Measurements from ENCODE around the gene OR6C68.
"Not testable (repeated sequence)": the region's sequence is repeated elsewhere in the genome, so short reads cannot be mapped to it uniquely, and the experiment has no call there.

Gene OR6C68

DNA sequence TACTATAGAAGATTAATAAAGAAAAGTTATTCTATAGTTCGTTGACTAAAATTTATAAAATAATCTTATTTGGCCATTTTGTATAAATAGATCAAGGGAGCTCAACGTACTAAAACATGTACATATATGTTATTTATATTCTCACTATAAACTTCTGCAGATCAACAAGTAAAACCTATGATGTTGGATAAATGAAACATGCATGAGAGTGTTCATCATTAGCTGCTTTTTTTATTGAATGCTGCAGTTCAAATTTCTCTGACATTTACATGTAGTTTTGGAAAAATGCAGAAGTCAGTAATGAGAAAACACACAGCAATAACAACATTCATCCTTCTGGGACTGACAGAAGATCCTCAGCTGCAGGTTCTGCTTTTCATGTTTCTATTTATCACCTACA lies at the start of gene OR6C68:
Gene OR6C68, plus strand, starts transcription at position 301 of the 400 bp plus-strand sequence. Its CDS starts 0 bp downstream, at position 301.
- in situ Hi-C loops (cut with HindIII; ENCODE audit: low sequenced_read_pairs): no loop called here

DNA sequence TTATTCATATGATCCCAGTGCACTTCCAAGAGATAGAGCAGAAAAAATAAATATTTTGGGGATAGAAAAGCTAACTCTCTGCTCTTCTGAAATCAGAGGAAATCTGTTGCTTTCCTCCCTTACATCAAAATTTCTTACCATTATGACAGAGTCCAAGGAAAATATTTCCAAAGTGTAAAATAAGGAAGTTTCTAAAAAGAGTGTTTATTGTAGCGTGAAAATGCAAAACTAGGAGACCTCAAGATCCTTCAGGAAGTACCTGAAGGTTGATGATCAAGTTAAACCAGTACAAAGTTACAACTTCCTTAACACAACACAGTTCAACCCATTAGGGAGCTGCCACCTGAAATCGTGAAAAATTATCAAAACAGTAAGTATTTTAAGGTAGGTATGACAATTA lies 48.4 kb upstream of the OR6C68 start, which contains the start of gene OR6C2:
Gene OR6C2, plus strand, starts transcription at position 301 of the 400 bp plus-strand sequence. CDS start 8,138 bp downstream, outside the sequence.
- in situ Hi-C loops (cut with HindIII; ENCODE audit: low sequenced_read_pairs): no loop called here

DNA sequence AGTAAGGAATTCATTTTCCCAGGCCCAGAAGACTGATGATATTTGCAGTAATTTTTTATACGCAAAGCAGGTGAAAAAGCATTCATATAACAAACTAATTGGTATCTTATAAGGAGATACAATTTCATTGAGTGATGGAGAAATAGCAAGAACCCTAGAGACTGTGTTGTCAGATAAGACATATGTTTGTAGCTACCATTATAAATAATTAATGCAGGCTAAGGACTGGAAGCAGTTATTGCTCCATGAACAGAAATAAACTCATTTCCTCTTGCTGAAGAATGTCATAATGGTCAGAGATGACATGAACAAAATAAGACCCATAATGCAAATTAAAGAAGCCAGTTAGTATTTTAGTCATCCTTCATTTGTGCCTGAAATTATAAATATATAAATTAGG lies 46.8 kb upstream of the OR6C68 start:
- in situ Hi-C loops (cut with HindIII; ENCODE audit: low sequenced_read_pairs): no loop called here

DNA sequence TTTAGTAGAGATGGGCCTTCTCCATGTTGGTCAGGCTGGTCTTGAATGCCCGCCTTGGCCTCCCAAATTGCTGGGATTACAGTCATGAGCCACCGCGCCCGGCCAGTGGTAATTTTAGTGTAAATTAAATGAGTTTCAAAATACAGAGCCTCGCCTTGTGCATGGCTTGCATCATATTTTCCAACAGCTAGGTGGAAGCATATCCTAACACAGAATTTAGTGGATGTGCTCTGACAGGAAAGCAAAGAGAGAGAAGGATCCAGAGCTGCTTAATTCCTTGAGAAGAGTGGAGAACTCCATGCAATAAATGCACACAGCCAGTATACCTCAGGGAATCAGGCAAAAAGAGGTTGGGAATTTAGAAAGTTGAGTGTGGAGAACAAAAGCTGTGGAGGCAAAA lies 45.9 kb upstream of the OR6C68 start:
- in situ Hi-C loops (cut with HindIII; ENCODE audit: low sequenced_read_pairs): no loop called here

DNA sequence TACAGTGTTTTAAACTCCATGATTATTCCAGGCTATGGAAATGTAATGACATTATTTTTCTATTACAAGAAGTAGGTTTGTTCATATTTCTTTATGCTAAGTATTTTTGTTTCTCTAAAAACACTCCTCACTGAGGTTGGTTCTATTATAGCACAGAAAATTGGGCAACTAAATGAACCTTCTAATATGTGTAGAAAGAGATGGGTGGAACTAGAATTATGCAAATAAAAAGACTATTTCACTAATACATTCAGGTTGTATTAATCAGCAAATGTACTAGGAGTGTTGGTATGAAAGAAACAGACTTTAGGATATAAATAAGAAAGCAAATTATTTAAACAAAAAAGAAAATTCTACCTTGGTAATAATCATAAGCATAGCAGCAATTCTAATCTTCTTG lies 43.4 kb upstream of the OR6C68 start:
- in situ Hi-C loops (cut with HindIII; ENCODE audit: low sequenced_read_pairs): no loop called here

DNA sequence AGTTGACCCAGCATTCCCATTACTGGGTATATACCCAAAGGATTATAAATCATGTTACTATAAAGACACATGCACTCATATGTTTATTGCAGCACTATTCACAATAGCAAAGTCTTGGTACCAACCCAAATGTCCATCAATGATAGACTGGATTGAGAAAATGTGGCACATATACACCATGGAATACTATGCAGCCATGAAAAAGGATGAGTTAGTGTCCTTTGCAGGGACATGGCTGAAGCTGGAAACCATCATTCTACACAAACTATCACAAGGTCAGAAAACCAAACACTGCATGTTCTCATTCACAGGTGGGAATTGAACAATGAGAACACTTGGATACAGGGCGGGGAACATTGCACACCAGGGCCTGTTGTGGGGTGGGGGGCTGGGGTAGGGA lies 27.3 kb upstream of the OR6C68 start:
- in situ Hi-C loops (cut with HindIII; ENCODE audit: low sequenced_read_pairs): not testable (repeated sequence)

DNA sequence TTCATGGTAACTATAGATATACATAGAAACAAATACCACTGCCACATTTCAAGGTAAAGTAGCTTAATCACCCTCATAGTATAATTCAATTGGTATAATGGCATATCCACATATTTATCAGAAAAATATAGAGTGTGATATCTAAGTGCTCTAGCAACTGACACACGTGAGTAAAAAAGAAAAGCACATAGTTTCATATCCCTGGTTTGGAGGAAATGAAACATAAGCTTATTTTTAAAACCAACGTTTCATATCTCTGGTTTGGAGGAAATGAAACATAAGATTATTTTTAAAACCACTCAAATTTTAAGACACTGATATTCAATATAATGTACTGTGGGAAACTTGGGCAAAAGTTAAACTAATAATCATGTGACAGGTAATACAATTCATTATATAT lies 24.3 kb upstream of the OR6C68 start:
- in situ Hi-C loops (cut with HindIII; ENCODE audit: low sequenced_read_pairs): no loop called here

DNA sequence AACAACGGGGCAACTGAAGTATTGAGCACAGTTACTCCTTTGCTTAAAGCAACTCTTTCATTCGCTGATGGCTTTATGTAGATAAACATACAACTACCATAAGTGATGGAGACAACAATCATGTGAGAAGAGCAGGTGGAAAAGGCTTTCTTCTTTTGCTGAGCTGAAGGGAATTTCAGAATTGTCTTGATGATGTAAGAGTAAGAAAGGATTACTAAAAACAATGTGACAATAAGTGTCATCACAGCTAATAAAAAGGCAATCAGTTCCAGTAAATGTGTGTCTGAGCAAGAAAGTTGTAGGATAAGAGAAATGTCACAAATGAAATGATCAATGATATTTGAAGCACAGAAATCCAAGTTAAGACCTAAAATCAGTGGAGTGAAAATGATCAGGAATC lies 22.9 kb upstream of the OR6C68 start:
- in situ Hi-C loops (cut with HindIII; ENCODE audit: low sequenced_read_pairs): no loop called here

DNA sequence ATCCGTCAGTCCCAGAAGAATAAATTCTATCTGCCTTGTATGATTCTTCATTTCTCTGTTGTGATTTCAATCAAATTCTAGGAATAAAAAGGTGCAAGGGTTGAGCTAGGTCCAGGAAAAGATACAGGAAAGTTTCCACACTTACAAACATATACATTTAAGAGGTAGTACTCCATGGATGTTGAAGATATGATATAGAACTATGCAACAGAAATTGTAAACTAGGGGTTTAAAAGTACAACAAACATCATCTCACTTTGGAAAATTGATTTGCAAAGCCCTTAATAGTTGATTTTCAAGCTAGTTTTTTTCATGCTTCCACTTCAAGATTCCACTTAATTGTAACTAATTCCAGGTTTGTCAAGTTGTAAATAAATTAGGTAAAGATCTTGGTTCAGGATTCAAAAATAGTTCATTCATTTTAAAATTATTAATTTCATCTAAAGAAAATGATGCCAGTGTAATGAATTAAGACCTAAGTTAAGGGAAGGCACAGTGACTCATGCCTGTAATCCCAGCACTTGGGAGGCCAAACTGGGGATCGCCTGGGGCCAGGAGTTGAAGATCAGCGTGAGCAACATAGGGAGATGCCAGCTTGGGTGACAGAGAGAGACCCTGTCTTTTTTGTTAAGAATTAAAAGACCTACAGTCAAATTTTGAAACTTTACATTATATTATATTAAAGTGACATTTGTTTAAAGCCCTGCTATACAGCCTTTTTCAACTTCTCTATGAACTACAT lies 21.9 kb upstream of the OR6C68 start, which contains the start of gene OR6C70:
Gene OR6C70, minus strand, starts transcription at position 51 of the 742 bp plus-strand sequence. Its CDS starts 0 bp downstream, at position 51.
- in situ Hi-C loops (cut with HindIII; ENCODE audit: low sequenced_read_pairs): no loop called here

DNA sequence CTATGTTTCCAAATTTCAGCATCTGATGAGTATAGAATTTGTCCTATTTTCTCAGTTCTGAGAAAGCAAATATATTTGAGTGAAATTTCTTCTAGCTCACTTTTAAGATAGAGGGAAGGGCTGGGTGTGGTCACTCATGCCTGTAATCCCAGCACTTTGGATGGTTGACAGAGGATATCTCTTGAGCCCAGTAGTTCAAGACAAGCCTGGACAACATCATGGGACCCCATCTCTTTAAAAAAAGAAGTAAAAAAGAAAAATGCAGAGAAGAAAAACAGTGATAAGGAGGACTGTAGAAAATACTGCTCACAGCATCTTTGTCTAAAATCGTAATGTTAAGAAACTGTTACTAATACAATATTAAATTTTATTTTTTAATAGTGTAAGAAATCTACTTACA lies 19.9 kb upstream of the OR6C68 start:
- in situ Hi-C loops (cut with HindIII; ENCODE audit: low sequenced_read_pairs): no loop called here

DNA sequence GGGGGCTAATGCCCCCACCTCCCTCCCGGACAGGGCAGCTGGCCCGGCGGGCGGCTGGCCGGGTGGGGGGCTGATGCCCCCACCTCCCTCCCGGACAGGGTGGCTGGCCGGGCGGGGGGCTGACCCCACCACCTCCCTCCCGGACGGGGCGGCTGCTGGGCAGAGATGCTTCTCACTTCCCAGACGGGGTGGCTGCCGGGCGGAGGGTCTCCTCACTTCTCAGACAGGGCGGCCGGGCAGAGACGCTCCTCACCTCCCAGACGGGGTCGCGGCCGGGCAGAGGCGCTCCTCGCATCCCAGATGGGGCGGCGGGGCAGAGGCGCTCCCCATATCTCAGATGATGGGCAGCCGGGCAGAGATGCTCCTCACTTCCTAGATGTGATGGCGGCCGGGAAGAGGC lies 13.0 kb upstream of the OR6C68 start:
- in situ Hi-C loops (cut with HindIII; ENCODE audit: low sequenced_read_pairs): not testable (repeated sequence)

DNA sequence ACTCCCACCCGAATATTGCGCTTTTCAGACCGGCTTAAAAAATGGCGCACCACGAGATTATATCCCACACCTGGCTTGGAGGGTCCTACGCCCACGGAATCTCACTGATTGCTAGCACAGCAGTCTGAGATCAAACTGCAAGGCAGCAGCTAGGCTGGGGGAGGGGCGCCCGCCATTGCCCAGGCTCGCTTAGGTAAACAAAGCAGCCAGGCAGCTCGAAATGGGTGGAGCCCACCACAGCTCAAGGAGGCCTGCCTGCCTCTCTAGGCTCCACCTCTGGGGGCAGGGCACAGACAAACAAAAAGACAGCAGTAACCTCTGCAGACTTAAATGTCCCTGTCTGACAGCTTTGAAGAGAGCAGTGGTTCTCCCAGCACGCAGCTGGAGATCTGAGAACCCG lies 7.9 kb upstream of the OR6C68 start:
- in situ Hi-C loops (cut with HindIII; ENCODE audit: low sequenced_read_pairs): not testable (repeated sequence)

DNA sequence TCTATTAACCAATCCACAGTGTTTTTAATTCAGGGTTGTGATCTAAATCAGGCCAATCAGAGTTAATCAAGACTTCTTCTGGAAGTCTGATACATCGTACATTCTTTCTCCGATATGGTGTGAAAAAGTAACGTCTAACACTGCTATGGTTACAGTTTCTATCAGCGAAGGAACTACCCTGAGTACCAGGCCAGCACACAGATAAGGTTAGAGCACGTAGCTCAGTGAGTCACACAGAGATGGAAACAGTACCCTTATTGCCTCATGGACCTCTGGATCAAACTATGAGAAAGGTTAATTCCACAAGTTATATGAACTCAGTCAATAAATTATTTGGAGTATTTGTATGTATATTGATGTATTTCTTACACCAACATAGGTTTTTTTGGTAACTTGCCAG lies 3.3 kb downstream of the OR6C68 start:
- in situ Hi-C loops (cut with HindIII; ENCODE audit: low sequenced_read_pairs): no loop called here

DNA sequence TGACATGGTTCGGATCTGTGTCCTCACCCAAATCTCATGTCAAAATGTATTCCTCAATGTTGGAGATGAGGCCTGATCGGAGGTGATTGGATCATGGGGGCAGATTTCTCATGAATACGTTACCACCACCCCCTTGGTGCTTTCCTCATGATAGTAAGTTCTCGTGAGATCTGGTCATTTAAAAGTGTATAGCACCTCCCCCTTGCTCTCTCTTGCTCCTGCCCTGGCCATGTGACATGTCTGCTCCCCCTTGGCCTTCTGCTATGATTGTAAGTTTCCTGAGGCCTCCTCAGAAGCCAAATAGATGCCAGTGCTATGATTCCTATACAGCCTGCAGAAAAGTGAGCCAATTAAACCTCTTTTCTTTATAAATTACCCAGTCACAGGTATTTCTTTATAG lies 7.1 kb downstream of the OR6C68 start:
- in situ Hi-C loops (cut with HindIII; ENCODE audit: low sequenced_read_pairs): no loop called here

DNA sequence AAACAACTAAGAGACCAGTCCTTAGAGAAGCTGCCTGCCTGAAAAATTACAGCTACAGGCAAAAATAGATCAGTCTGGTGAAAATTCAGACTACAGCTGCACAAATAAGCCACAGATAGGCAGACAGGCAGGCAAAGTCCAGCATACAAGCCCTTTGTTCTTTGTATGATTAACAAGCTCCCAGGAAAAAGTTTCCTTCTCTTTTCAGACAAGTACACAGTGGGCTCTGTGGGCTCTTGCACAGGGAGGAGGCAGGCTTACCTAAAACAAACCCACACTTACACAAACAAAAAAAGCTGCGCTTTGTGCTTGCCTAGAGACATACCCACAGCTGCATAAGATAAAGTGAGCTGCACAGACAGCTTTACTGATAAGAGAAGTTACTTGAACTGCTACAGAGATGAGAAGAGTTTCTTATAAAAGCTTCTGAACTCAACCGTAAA lies 7.7 kb downstream of the OR6C68 start:
- in situ Hi-C loops (cut with HindIII; ENCODE audit: low sequenced_read_pairs): no loop called here

DNA sequence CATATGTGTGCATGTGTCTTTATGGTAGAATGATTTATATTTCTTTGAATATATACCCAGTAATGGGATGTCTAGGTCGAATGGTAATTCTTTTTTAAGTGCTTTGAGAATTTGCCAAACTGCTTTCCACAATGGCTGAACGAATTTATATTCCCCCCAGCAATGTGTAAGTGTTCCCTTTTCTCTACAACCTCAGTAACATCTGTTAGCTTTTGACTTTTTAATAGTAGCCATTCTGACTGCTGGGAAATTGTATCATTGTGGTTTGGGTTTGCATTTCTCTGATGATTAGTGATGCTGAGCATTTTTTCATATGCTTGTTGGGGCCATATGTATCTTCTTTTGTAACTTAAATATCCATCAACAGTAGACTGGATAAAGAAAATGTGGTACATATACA lies 9.4 kb downstream of the OR6C68 start:
- in situ Hi-C loops (cut with HindIII; ENCODE audit: low sequenced_read_pairs): no loop called here

DNA sequence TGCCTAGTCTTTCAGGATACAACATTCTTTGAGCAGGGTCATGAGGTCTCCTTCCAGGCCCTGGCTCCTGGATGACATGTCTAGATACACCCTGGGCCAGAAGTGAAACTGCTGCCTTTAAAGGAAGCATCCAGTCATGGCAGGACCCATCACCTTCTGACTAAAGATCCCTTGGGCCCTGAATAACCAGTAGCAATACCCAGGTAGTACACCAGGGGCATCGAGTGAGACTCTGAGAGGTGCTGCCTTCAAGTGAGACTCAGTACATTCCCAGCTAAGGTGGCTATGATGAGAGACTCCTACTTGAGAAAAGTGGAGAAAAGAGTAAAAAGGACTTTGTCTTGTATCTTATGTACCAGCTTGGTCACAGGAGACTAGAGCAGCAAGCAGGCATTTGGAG lies 23.5 kb downstream of the OR6C68 start:
- in situ Hi-C loops (cut with HindIII; ENCODE audit: low sequenced_read_pairs): no loop called here

DNA sequence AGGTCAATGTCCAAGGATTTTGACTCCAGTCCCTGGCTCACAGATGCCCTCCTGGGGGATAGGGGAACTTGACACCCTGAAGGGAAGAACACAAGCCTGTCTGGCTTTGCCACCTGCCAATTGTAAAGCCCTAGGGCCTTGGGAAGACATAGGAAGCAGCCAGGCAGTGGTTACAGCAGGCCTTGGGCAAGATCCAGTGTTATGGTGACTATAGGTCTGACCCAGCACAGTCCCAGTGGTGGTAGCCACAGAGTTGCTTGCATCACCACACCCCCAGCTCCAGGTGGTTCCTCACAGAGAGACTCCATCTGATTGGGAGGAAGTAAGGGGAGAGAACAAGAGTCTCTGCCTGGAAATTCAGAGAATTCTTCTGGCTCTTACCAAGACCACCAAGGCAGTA lies 24.2 kb downstream of the OR6C68 start:
- in situ Hi-C loops (cut with HindIII; ENCODE audit: low sequenced_read_pairs): no loop called here
